Mucosa of rectum (tissue), 2 donors: ENCODE data around the gene OR4K14.

Experiments
- H3K27ac ChIP-seq, 2 donors: one replicate each; pipeline ENCODE4 v1.7.0; 2013; ENCODE audit warnings: inconsistent platforms in 2 of 2, low read depth in 2 of 2, low read length in 2 of 2
- H3K27me3 ChIP-seq, 2 donors: one replicate each; pipeline ENCODE4 v1.7.0; 2013; ENCODE audit warnings: low read length in 2 of 2; ENCODE audit not compliant: control insufficient read depth in 2 of 2, insufficient read depth in 2 of 2
- H3K36me3 ChIP-seq, 2 donors: one replicate each; pipeline ENCODE4 v1.7.0; 2013; ENCODE audit warnings: low read length in 2 of 2; ENCODE audit not compliant: control insufficient read depth in 2 of 2, insufficient read depth in 2 of 2
- H3K4me1 ChIP-seq, 2 donors: one replicate each; pipeline ENCODE4 v1.7.0; 2013; ENCODE audit warnings: low read length in 2 of 2, mild to moderate bottlenecking in 1 of 2; ENCODE audit not compliant: control insufficient read depth in 2 of 2, insufficient read depth in 2 of 2
- H3K4me3 ChIP-seq, 2 donors: one replicate each; pipeline ENCODE4 v1.7.0; 2013; ENCODE audit warnings: low read length in 2 of 2
- H3K9ac ChIP-seq, 2 donors: one replicate each; pipeline ENCODE4 v1.7.0; 2013; ENCODE audit warnings: low read length in 2 of 2, low read depth in 1 of 2, mild to moderate bottlenecking in 1 of 2
- H3K9me3 ChIP-seq, 2 donors: one replicate each; pipeline ENCODE4 v1.7.0; 2013; ENCODE audit warnings: low read length in 2 of 2; ENCODE audit not compliant: control insufficient read depth in 2 of 2
- donor health status: healthy.
- donor health status: Normal muscosa, but diverticular disease.

OR4K14 gene, protein sequence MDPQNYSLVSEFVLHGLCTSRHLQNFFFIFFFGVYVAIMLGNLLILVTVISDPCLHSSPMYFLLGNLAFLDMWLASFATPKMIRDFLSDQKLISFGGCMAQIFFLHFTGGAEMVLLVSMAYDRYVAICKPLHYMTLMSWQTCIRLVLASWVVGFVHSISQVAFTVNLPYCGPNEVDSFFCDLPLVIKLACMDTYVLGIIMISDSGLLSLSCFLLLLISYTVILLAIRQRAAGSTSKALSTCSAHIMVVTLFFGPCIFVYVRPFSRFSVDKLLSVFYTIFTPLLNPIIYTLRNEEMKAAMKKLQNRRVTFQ

GRCh38 chr14:20019257-20019865 lies at the start of gene OR4K14:
OR4K14 (minus strand) TSS chr14:20019307; CDS start chr14:20015193, 4,114 bp downstream.
- no peak within 1 kb of the TSS for H3K4me3 ChIP-seq
- no peaks in the 10 kb centered on the region for H3K27me3 ChIP-seq
- no peak within 1 kb of the TSS for H3K27ac ChIP-seq
- H3K36me3 ChIP-seq, result no peaks in the 10 kb centered on the region
- H3K9ac ChIP-seq, result no peak within 1 kb of the TSS
- no peaks in the 10 kb centered on the region for H3K4me1 ChIP-seq
- H3K9me3 ChIP-seq, result peaks cover 3 to 4% of the 10 kb centered on the region in 2 donors

- Histone ChIP-seq H3K9ac (no peak within 1 kb of the TSS), H3K27me3 (no peaks in the 10 kb centered on the region), H3K9me3 (peaks cover 0 to 3% of the 10 kb centered on the region in 2 donors), H3K27ac (no peak within 1 kb of the TSS), H3K4me3 (no peak within 1 kb of the TSS), H3K4me1 (no peaks in the 10 kb centered on the region), H3K36me3 (no peaks in the 10 kb centered on the region)
Measured at GRCh38 chr14:20059745-20060144, 40.6 kb upstream of the OR4K14 start, which contains the start of gene OR4L1. OR4L1 (plus strand) TSS chr14:20060045; CDS start chr14:20060045, 0 bp downstream.

- Histone ChIP-seq H3K36me3 (no peaks in the 10 kb centered on the region), H3K4me1 (no peaks in the 10 kb centered on the region), H3K9me3 (peaks cover 2 to 3% of the 10 kb centered on the region in 2 donors), H3K4me3 (no peak overlapping the region), H3K27me3 (no peaks in the 10 kb centered on the region), H3K27ac (no peak overlapping the region), H3K9ac (no peak overlapping the region)
Measured at GRCh38 chr14:20048202-20048601, 29.1 kb upstream of the OR4K14 start.

GRCh38 chr14:20044243-20044642 lies 25.1 kb upstream of the OR4K14 start:
- Histone ChIP-seq H3K4me1 (no peaks in the 10 kb centered on the region), H3K27ac (no peak overlapping the region), H3K4me3 (no peak overlapping the region), H3K9ac (no peak overlapping the region), H3K36me3 (no peaks in the 10 kb centered on the region), H3K27me3 (no peaks in the 10 kb centered on the region), H3K9me3 (peaks cover 0 to 3% of the 10 kb centered on the region in 2 donors)

DNA sequence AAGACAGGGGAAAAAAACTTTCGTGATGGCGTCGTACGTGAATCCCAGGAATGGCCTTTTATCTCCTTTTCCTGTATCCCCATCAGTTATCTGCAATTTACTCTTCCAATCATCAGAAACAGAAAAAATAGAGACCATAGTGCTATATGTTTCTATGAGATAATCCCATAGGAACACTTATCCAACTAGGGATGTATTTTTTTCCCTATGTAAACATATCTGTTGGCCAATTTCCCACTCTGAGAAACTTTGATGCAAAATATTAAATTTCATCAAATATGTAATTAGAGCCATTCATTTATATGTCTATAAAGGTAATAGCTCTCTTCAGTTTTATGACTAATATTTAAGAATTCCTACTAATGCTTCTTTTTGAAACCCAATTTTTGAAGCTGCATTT lies 16.8 kb upstream of the OR4K14 start, which contains the start of gene OR4K13:
Gene OR4K13 (minus strand): TSS at position 101 of the 400 bp plus-strand sequence. CDS start 1,280 bp downstream, outside the sequence.
- H3K27me3 ChIP-seq, result no peaks in the 10 kb centered on the region
- H3K4me1 ChIP-seq, result no peaks in the 10 kb centered on the region
- H3K27ac ChIP-seq, result no peak within 1 kb of the TSS
- H3K4me3 ChIP-seq, result no peak within 1 kb of the TSS
- no peaks in the 10 kb centered on the region for H3K9me3 ChIP-seq
- no peak within 1 kb of the TSS for H3K9ac ChIP-seq
- no peaks in the 10 kb centered on the region for H3K36me3 ChIP-seq

DNA sequence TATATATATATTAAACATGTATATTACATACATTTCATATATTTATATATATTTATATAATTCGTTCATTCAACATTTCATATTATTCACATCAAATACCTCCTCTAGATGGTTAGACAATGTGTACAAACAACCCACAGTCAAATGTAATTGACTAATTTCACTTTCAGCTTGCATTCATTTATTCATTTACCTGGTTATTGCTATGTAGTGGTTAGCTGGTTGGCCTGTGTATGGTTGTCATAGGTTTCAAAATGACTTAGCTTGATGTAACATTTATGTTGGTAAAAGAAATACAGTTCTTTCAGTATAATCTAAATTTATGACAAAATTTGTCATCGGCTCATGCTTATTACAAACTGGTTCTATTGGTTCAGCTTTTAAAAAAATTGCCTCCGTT lies 16.3 kb upstream of the OR4K14 start:
- Histone ChIP-seq H3K27me3 (no peaks in the 10 kb centered on the region), H3K9me3 (no peaks in the 10 kb centered on the region), H3K36me3 (no peaks in the 10 kb centered on the region), H3K4me3 (no peak overlapping the region), H3K27ac (no peak overlapping the region), H3K4me1 (no peaks in the 10 kb centered on the region), H3K9ac (no peak overlapping the region)

- Histone ChIP-seq H3K36me3 (no peaks in the 10 kb centered on the region), H3K9me3 (no peaks in the 10 kb centered on the region), H3K9ac (no peak overlapping the region), H3K27me3 (no peaks in the 10 kb centered on the region), H3K4me3 (no peak overlapping the region), H3K27ac (no peak overlapping the region), H3K4me1 (no peaks in the 10 kb centered on the region)
Measured at GRCh38 chr14:20031058-20031457, 12.0 kb upstream of the OR4K14 start.

DNA sequence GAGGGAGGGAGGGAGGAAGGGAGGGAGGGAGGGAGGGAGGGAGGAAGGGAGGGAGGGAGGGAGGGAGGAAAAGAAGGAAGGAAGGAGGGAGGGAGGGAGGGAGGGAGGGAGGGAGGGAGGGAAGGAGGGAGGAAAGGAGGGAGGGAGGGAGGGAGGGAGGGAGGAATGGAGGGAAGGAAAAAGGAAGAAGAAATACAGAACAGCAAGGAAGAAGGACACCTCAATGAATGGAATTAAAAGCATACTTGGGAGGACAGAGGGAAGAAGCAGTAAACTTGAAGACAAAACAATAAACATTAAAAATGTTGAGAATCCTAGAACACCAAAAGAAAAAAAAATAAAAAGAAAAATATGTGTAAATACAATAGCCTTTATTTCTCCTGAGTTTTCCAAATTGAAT lies 11.0 kb downstream of the OR4K14 start:
- Histone ChIP-seq H3K9ac (no peak overlapping the region), H3K9me3 (no peaks in the 10 kb centered on the region), H3K27ac (no peak overlapping the region), H3K36me3 (no peaks in the 10 kb centered on the region), H3K27me3 (no peaks in the 10 kb centered on the region), H3K4me1 (no peaks in the 10 kb centered on the region), H3K4me3 (no peak overlapping the region)

- Histone ChIP-seq H3K27me3 (no peaks in the 10 kb centered on the region), H3K27ac (no peak overlapping the region), H3K4me1 (no peaks in the 10 kb centered on the region), H3K9me3 (peaks cover 0 to 2% of the 10 kb centered on the region in 2 donors), H3K36me3 (no peaks in the 10 kb centered on the region), H3K4me3 (no peak overlapping the region), H3K9ac (no peak overlapping the region)
Measured at GRCh38 chr14:20002319-20002718, 16.8 kb downstream of the OR4K14 start.

GRCh38 chr14:20001863-20002262 lies 17.2 kb downstream of the OR4K14 start, which contains the start of gene OR4Q2:
OR4Q2 (plus strand) TSS chr14:20002163.
- Histone ChIP-seq H3K9ac (no peak within 1 kb of the TSS), H3K27me3 (no peaks in the 10 kb centered on the region), H3K9me3 (peaks cover 0 to 2% of the 10 kb centered on the region in 2 donors), H3K4me3 (no peak within 1 kb of the TSS), H3K4me1 (no peaks in the 10 kb centered on the region), H3K27ac (no peak within 1 kb of the TSS), H3K36me3 (no peaks in the 10 kb centered on the region)
